ENCODE measurements around the gene TTC3.

DNA sequence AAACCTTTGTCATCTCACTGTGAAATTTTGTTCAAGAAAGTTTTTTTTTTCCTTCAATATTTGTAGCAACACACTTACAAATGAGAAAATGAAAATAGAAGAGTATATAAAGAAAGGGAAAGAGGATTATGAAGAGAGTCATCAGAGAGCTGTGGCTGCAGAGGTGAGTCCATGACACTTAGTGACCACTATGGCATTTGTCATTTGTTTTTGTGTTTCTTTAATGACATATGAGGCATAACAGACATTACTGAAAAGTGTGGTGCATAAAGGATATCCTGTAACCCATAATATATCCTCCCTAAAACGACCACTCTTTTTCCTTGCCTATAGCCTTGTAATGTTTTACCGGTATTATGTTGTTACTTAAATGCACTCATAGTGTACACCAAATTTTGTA, 113.9 kb downstream of the TTC3 start:
- TF ChIP-seq POLR2A (IDR thresholded peaks at IDR 0.05; ENCODE audit: low read depth, low read length), result no peak
- TF ChIP-seq TAF1 (IDR thresholded peaks at IDR 0.05; ENCODE audit: low read depth, low read length), result no peak
- no peak for TF ChIP-seq SPI1 (IDR thresholded peaks at IDR 0.05; ENCODE audit: low read depth, low read length)
- no peak for TF ChIP-seq POLR2AphosphoS5 (IDR thresholded peaks at IDR 0.05; ENCODE audit: low read depth, low read length)
- TF ChIP-seq PAX5 (IDR thresholded peaks at IDR 0.05; ENCODE audit: insufficient read depth, low read length, severe bottlenecking), result no peak

Measured in GM12891 (cell line).